T-helper 1 cell treated with Interleukin-12 subunit alpha and Interleukin-12 subunit beta and Interleukin-4 antibody, amounts not matched to agents 30 μg/mL and 1 μg/mL, for 36 hours (primary cell): ENCODE data around the gene NFILZ.

Experiments
- H3K27ac Mint-ChIP-seq: one replicate; pipeline ENCODE4 v1.8.0; 2021; ENCODE audit warnings: mild to moderate bottlenecking, mixed read lengths
- H3K27me3 Mint-ChIP-seq: one replicate; pipeline ENCODE4 v1.8.0; 2021; ENCODE audit warnings: low read depth, mixed read lengths
- H3K36me3 Mint-ChIP-seq: one replicate; pipeline ENCODE4 v1.8.0; 2021; ENCODE audit warnings: low read depth, mixed read lengths
- H3K4me1 Mint-ChIP-seq: one replicate; pipeline ENCODE4 v1.8.0; 2021; ENCODE audit warnings: low read depth, mixed read lengths
- H3K4me3 Mint-ChIP-seq: one replicate; pipeline ENCODE4 v1.8.0; 2021; ENCODE audit warnings: mild to moderate bottlenecking, moderate library complexity, mixed read lengths
- H3K9me3 Mint-ChIP-seq: one replicate; pipeline ENCODE4 v1.8.0; 2021; ENCODE audit warnings: mixed read lengths

NFILZ gene

DNA sequence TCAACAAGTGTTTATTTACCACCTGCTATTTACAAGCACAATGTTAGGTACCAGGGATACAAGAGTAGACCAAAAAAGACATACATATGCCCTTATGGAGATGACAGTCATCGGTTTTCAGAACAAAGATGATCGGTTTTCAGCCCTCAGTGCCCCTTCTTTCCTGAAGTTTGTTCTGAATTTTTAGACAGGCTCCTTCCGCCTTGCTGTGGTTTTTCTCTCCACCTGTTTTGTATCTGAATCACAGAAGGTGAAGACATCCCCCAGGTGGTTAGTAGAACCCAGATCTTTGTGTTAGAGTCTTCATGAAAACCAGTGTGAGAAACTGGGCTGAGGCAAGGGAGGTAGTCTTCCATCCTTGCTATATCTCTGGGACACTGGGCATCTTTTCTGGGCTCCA is 44.6 kb downstream of the NFILZ start:
- Mint-ChIP-seq H3K36me3 (peaks cover 4% of the 10 kb centered on the region), H3K4me1 (peaks cover 17% of the 10 kb centered on the region), H3K4me3 (no peak overlapping the region), H3K9me3 (peaks cover 16% of the 10 kb centered on the region), H3K27me3 (peaks cover 26% of the 10 kb centered on the region), H3K27ac (no peak overlapping the region)

DNA sequence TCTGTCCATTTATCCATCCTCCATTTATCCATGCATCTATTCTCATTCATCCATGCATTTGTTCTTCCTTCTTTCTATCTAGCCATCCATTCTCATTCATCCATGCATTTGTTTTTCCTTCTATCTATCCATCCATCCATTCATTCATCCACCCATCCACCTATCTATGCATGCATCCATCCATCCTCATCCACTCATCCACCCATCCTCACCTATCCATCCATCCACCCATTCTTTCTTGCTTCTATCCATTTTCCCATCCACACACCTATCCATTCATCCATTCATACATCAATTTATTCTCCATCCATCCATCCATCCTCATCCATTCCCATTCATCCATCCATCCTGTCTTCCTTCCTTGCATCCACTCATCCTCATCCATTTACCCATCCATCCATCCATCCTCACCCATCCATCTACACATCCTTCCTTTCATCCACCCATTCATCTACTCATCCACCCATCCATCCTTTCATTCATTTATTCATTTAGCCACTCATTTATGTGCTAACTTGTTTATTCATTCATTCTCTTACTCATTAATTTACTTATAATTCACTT is 47.9 kb downstream of the NFILZ start:
- Mint-ChIP-seq H3K27me3 (peaks cover 26% of the 10 kb centered on the region), H3K27ac (no peak overlapping the region), H3K4me3 (no peak overlapping the region), H3K4me1 (peaks cover 29% of the 10 kb centered on the region), H3K9me3 (peaks cover 20% of the 10 kb centered on the region), H3K36me3 (peaks cover 4% of the 10 kb centered on the region)
